G401.6 (cell line): ENCODE results near the gene CATSPERB.
"Not testable (repeated sequence)": the region's sequence is repeated elsewhere in the genome, so short reads cannot be mapped to it uniquely, and the experiment has no call there.

Experiments
- FAIRE-seq: peaks from 2 replicates; lab custom pipeline; 2012; peaks lifted over from hg19 to GRCh38; lab: Jason Lieb, UNC

Gene CATSPERB

GRCh38 chr14:91669867-91670266 is 62.0 kb downstream of the CATSPERB start:
- no peak for FAIRE-seq

- not testable (repeated sequence) for FAIRE-seq
These were observed 64.8 kb downstream of the CATSPERB start for GRCh38 chr14:91667101-91667500.

GRCh38 chr14:91660790-91661189 is 71.1 kb downstream of the CATSPERB start:
- FAIRE-seq, result no peak

GRCh38 chr14:91654836-91655235 is 77.0 kb downstream of the CATSPERB start:
- FAIRE-seq, result no peak

GRCh38 chr14:91653451-91653850 is 78.4 kb downstream of the CATSPERB start:
- FAIRE-seq, result no peak

GRCh38 chr14:91649930-91650329 is 82.0 kb downstream of the CATSPERB start:
- no peak for FAIRE-seq

GRCh38 chr14:91647856-91648255 is 84.0 kb downstream of the CATSPERB start:
- no peak for FAIRE-seq

GRCh38 chr14:91636604-91637003 is 95.3 kb downstream of the CATSPERB start:
- FAIRE-seq, result no peak

- FAIRE-seq, result no peak
These were observed 107.1 kb downstream of the CATSPERB start for GRCh38 chr14:91624757-91625156.

GRCh38 chr14:91614187-91614586 is 117.7 kb downstream of the CATSPERB start:
- no peak for FAIRE-seq

- no peak for FAIRE-seq
These were observed 118.3 kb downstream of the CATSPERB start for GRCh38 chr14:91613459-91614112.

GRCh38 chr14:91611528-91611927 is 120.4 kb downstream of the CATSPERB start:
- FAIRE-seq, result no peak

GRCh38 chr14:91609161-91609560 is 122.7 kb downstream of the CATSPERB start:
- FAIRE-seq, result no peak

- no peak for FAIRE-seq
These were observed 124.4 kb downstream of the CATSPERB start for GRCh38 chr14:91607322-91608047.

- FAIRE-seq, result no peak
These were observed 125.0 kb downstream of the CATSPERB start for GRCh38 chr14:91606851-91607250.

GRCh38 chr14:91604611-91605010 is 127.3 kb downstream of the CATSPERB start:
- not testable (repeated sequence) for FAIRE-seq

- no peak for FAIRE-seq
These were observed 131.9 kb downstream of the CATSPERB start for GRCh38 chr14:91599994-91600393.

- no peak for FAIRE-seq
These were observed 136.2 kb downstream of the CATSPERB start for GRCh38 chr14:91595736-91596135.

GRCh38 chr14:91593957-91594356 is 137.9 kb downstream of the CATSPERB start:
- FAIRE-seq, result not testable (repeated sequence)

- FAIRE-seq, result no peak
These were observed 145.5 kb downstream of the CATSPERB start for GRCh38 chr14:91586410-91586809.

- no peak for FAIRE-seq
These were observed 146.0 kb downstream of the CATSPERB start for GRCh38 chr14:91585856-91586255.

GRCh38 chr14:91582761-91583160 is 149.1 kb downstream of the CATSPERB start:
- FAIRE-seq, result no peak

GRCh38 chr14:91580876-91581577 is 150.9 kb downstream of the CATSPERB start:
- FAIRE-seq, result no peak
